Measurements from ENCODE around the gene XIRP2. TPM values are rescaled to one million over a fixed set of nuclear protein-coding genes. Genes with fewer than 3 reads are reported as not detected.

Gene XIRP2
- total RNA-seq, 2 experiments from 2014 or later: not detected

DNA sequence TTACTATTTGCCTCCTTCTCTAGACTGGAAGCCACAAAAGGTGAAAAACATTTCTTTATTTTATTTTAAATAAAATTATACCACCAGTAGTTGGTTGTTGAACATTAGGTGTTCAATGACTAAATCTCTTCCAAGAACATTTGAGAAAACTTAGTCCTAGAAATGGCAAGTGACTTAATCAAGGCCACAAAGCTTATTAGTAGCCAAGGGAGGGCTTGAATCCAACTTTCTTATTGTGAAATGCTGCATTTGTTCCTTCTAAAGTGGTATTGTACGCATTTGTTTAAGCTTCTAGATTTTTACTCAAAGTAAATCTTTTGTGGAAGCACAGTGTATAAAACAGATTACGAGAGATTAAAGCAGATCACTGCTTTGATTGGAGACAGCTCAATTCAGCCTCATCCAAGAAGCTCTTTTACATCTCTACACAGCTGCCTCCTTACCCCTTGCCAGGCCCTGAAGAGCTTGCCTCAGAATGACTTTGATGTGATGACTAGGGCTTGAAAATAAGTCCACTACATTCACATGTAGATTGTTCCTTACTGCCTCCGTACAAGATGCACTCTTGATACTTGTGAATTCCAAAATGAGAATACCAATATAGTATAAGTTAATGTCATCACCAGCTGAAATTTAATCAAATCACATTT is 244.8 kb downstream of the XIRP2 start:
- no peak for TF ChIP-seq CTCF (IDR thresholded peaks at IDR 0.05)
- ATAC-seq (ENCODE audit: poor library complexity) (no peak), DNase-seq (no peak)
- Histone ChIP-seq H3K4me3 (ENCODE audit: low read length) (no peak overlapping the region), H3K4me1 (ENCODE audit: insufficient read depth, low read length) (no peaks in the 10 kb centered on the region), H3K27ac (ENCODE audit: low read depth in 1 of 2, low read length in 2 of 2) (no peak overlapping the region), H3K36me3 (ENCODE audit: insufficient read depth, low read length) (no peaks in the 10 kb centered on the region), H3K9me3 (ENCODE audit: control insufficient read depth in 1 of 2, insufficient read depth in 1 of 2, low read length in 2 of 2) (no peaks in the 10 kb centered on the region), H3K27me3 (ENCODE audit: control insufficient read depth in 1 of 2, insufficient read depth in 2 of 2, low read length in 2 of 2) (no peaks in the 10 kb centered on the region)
- Mint-ChIP-seq H3K27ac (no peak overlapping the region), H3K4me1 (ENCODE audit: low read depth) (peaks cover 7% of the 10 kb centered on the region), H3K9me3 (no peaks in the 10 kb centered on the region), H3K27me3 (no peaks in the 10 kb centered on the region), H3K4me3 (no peak overlapping the region), H3K36me3 (ENCODE audit: low read depth) (no peaks in the 10 kb centered on the region)
- POLR2A ChIA-PET: no interaction called here
- intact Hi-C loops (cut with DNase I, micrococcal nuclease): no loop called here
- CTCF ChIA-PET: no interaction called here

DNA sequence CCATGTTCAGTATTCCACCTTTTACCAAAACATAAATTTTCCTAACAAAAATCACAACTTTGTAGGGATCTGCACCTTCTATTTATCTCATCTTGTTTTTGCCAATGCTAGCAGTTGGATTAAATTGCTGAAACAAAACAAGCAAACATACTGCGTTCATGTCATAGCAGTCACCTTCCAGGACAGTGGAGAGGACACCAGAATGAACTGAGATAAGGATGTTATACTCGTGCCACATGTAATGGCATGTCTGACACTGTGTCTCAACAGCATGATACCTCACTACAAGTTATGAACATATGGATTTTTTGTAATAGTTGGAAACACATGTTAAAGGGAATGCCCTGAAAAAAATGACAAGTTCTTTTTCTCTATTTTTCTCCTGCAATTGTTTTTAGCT is 245.3 kb downstream of the XIRP2 start:
- H3K27ac ChIP-seq (ENCODE audit: low read depth in 1 of 2, low read length in 2 of 2): no peak overlapping the region
- Mint-ChIP-seq H3K36me3 (ENCODE audit: low read depth) (no peaks in the 10 kb centered on the region), H3K27me3 (no peaks in the 10 kb centered on the region), H3K4me3 (no peak overlapping the region), H3K27ac (no peak overlapping the region), H3K9me3 (no peaks in the 10 kb centered on the region), H3K4me1 (ENCODE audit: low read depth) (peaks cover 7% of the 10 kb centered on the region)
- no peak for ATAC-seq (ENCODE audit: poor library complexity)
- no peaks in the 10 kb centered on the region for H3K36me3 ChIP-seq (ENCODE audit: insufficient read depth, low read length)
- H3K4me3 ChIP-seq (ENCODE audit: low read length): no peak overlapping the region
- TF ChIP-seq CTCF (IDR thresholded peaks at IDR 0.05): no peak
- H3K27me3 ChIP-seq (ENCODE audit: control insufficient read depth in 1 of 2, insufficient read depth in 2 of 2, low read length in 2 of 2): no peaks in the 10 kb centered on the region
- intact Hi-C loops (cut with DNase I, micrococcal nuclease): no loop called here
- H3K4me1 ChIP-seq (ENCODE audit: insufficient read depth, low read length): no peaks in the 10 kb centered on the region
- no peaks in the 10 kb centered on the region for H3K9me3 ChIP-seq (ENCODE audit: control insufficient read depth in 1 of 2, insufficient read depth in 1 of 2, low read length in 2 of 2)
- no peak for DNase-seq
- ChIA-PET POLR2A (no interaction called here), CTCF (no interaction called here)

DNA sequence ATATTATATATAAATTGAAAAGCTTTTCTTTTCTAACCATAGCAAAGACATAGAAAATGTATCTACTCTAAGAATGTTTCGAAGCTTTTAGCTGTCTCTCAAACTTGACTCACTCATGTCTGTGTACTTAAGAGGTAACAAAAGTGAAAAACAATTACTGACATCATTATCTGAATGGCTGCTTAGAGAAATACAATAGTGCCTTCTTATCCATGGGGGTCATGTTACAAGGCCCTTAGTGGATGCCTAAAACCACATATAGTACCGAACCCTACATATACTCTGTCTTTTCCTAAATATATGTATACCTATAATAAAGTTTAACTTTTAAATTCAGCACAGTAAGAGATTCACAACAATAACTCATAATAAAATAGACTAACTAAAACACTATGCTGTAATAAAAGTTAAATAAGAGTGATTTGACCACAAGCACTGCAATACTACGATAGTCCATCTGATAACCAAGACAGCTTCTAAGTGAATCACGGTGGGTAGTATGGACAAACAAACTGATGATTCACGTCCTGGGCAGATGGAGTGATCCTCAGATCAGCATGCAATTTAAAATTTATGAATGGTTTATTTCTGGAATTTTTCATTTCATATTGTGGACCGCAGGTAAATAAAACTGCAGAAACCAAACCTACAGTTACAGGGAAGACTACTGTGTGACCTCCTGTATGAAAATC is 246.2 kb downstream of the XIRP2 start:
- TF ChIP-seq CTCF (IDR thresholded peaks at IDR 0.05): no peak
- H3K36me3 Mint-ChIP-seq (ENCODE audit: low read depth): no peaks in the 10 kb centered on the region

More for the DNA sequence above, 246.2 kb downstream of the XIRP2 start:
- Histone ChIP-seq H3K9me3 (ENCODE audit: control insufficient read depth in 1 of 2, insufficient read depth in 1 of 2, low read length in 2 of 2) (no peaks in the 10 kb centered on the region), H3K36me3 (ENCODE audit: insufficient read depth, low read length) (no peaks in the 10 kb centered on the region), H3K4me3 (ENCODE audit: low read length) (no peak overlapping the region), H3K27me3 (ENCODE audit: control insufficient read depth in 1 of 2, insufficient read depth in 2 of 2, low read length in 2 of 2) (no peaks in the 10 kb centered on the region), H3K27ac (ENCODE audit: low read depth in 1 of 2, low read length in 2 of 2) (no peak overlapping the region), H3K4me1 (ENCODE audit: insufficient read depth, low read length) (no peaks in the 10 kb centered on the region)
- ATAC-seq (ENCODE audit: poor library complexity) (no peak), DNase-seq (no peak)
- POLR2A ChIA-PET: no interaction called here
- Mint-ChIP-seq H3K9me3 (no peaks in the 10 kb centered on the region), H3K27ac (no peak overlapping the region), H3K4me1 (ENCODE audit: low read depth) (peaks cover 7% of the 10 kb centered on the region), H3K4me3 (no peak overlapping the region), H3K27me3 (no peaks in the 10 kb centered on the region)
- intact Hi-C loops (cut with DNase I, micrococcal nuclease): no loop called here
- CTCF ChIA-PET: no interaction called here

Data from CD4-positive, alpha-beta T cell (primary cell).